ENCODE results near the gene DNAJC27.

DNAJC27 gene

DNA sequence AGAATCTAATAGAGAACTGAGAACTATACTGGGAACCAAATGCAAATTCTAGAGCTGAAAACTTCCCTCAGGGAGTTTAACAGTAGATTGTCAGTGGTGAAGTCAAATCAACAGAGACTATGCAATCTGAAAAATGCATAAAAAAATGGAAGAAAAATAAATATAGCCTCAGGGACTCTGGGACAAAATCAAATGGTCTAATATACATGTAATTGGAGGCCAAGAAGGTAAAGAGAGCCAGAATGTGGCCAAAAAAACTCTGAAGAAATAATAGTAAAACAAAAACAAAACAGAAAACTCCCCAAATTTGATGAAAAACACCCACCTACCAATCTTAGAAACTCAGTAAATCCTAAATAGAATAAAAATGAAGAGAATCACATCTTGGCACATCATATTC, 16.5 kb downstream of the DNAJC27 start:
- Histone ChIP-seq H2AFZ (ENCODE audit: low read length) (no peak overlapping the region), H3K4me1 (ENCODE audit: insufficient read depth, low read length, poor library complexity, severe bottlenecking) (peaks cover 20% of the 10 kb centered on the region), H3K79me2 (ENCODE audit: insufficient read depth, low read length) (no peaks in the 10 kb centered on the region), H3K9me3 (ENCODE audit: insufficient read depth, low read depth, low read length) (peaks cover 10% of the 10 kb centered on the region), H3K9ac (ENCODE audit: low read depth, low read length, poor library complexity, severe bottlenecking) (no peak overlapping the region), H3K9me2 (replicated peaks; ENCODE audit: low read depth, low read length) (no peaks in the 10 kb centered on the region), H3K4me3 (ENCODE audit: low read length, poor library complexity, severe bottlenecking) (no peak overlapping the region), H4K20me1 (ENCODE audit: insufficient read depth, low read length, poor library complexity, severe bottlenecking) (no peaks in the 10 kb centered on the region), H3K27me3 (ENCODE audit: insufficient read depth, low read length, poor library complexity, severe bottlenecking) (no peaks in the 10 kb centered on the region), H3F3A (ENCODE audit: low read depth) (no peaks in the 10 kb centered on the region), H3K36me3 (ENCODE audit: insufficient read depth, low read length) (peaks cover 38% of the 10 kb centered on the region), H3K4me2 (ENCODE audit: low read depth, low read length, poor library complexity, severe bottlenecking) (no peak overlapping the region)
- TF ChIP-seq EZH2phosphoT487 (IDR thresholded peaks at IDR 0.05; ENCODE audit: borderline replicate concordance) = no peak
- TF ChIP-seq, protein P1, sequence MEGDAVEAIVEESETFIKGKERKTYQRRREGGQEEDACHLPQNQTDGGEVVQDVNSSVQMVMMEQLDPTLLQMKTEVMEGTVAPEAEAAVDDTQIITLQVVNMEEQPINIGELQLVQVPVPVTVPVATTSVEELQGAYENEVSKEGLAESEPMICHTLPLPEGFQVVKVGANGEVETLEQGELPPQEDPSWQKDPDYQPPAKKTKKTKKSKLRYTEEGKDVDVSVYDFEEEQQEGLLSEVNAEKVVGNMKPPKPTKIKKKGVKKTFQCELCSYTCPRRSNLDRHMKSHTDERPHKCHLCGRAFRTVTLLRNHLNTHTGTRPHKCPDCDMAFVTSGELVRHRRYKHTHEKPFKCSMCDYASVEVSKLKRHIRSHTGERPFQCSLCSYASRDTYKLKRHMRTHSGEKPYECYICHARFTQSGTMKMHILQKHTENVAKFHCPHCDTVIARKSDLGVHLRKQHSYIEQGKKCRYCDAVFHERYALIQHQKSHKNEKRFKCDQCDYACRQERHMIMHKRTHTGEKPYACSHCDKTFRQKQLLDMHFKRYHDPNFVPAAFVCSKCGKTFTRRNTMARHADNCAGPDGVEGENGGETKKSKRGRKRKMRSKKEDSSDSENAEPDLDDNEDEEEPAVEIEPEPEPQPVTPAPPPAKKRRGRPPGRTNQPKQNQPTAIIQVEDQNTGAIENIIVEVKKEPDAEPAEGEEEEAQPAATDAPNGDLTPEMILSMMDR (conservative IDR thresholded peaks at IDR 0.05; ENCODE audit: low read length) = no peak

DNA sequence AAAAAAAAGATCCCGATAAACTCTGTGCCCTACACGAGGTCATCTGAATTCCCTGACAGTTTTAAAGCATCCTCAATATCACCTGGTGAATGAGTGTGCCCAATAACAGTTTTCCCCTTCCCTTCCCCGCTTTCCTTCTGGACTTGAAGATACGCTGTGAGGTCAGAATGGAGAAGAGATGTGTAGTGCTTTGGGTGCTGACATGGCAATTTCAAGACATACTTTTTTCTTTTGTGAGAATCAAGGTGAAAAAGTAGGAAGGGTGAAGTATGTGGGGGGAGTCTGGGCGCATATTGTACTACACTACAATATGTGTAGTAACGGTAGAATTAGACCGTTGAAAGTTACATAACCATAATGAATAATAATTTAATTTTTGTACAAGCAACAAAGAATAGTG, 21.7 kb downstream of the DNAJC27 start:
- Histone ChIP-seq H3K9me3 (ENCODE audit: insufficient read depth, low read depth, low read length) (peaks cover under 1% of the 10 kb centered on the region), H3K79me2 (ENCODE audit: insufficient read depth, low read length) (no peaks in the 10 kb centered on the region), H3K9ac (ENCODE audit: low read depth, low read length, poor library complexity, severe bottlenecking) (no peak overlapping the region), H3K4me3 (ENCODE audit: low read length, poor library complexity, severe bottlenecking) (no peak overlapping the region), H3K27me3 (ENCODE audit: insufficient read depth, low read length, poor library complexity, severe bottlenecking) (no peaks in the 10 kb centered on the region), H3K4me1 (ENCODE audit: insufficient read depth, low read length, poor library complexity, severe bottlenecking) (peaks cover 13% of the 10 kb centered on the region), H2AFZ (ENCODE audit: low read length) (no peak overlapping the region), H3K36me3 (ENCODE audit: insufficient read depth, low read length) (peaks cover 17% of the 10 kb centered on the region), H4K20me1 (ENCODE audit: insufficient read depth, low read length, poor library complexity, severe bottlenecking) (no peaks in the 10 kb centered on the region), H3K4me2 (ENCODE audit: low read depth, low read length, poor library complexity, severe bottlenecking) (no peak overlapping the region), H3K9me2 (replicated peaks; ENCODE audit: low read depth, low read length) (no peaks in the 10 kb centered on the region), H3F3A (ENCODE audit: low read depth) (no peaks in the 10 kb centered on the region)
- TF ChIP-seq, protein P1 (conservative IDR thresholded peaks at IDR 0.05; ENCODE audit: low read length) = no peak
- no peak for TF ChIP-seq EZH2phosphoT487 (IDR thresholded peaks at IDR 0.05; ENCODE audit: borderline replicate concordance)

DNA sequence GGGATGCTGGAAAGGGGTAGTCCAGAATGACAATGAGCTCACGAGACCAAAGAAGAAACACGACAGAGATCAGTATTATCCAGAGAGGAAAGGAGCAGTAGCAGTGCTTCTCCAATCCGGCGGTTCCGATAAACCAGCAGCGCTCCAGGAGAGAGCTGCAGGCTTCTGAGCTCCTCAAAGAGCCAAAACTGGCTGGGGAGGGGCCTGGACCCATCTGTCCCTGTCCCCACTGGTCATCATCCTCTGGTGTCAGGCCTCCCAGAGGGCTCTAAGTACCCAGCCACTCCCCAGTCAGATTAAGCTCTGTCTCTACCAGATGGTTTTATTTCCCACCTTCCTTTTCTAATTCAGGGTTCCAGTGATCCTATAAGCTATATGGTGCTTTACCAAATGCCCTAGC, 23.2 kb downstream of the DNAJC27 start:
- Histone ChIP-seq H4K20me1 (ENCODE audit: insufficient read depth, low read length, poor library complexity, severe bottlenecking) (no peaks in the 10 kb centered on the region), H2AFZ (ENCODE audit: low read length) (no peak overlapping the region), H3K4me1 (ENCODE audit: insufficient read depth, low read length, poor library complexity, severe bottlenecking) (peaks cover 4% of the 10 kb centered on the region), H3F3A (ENCODE audit: low read depth) (no peaks in the 10 kb centered on the region), H3K27me3 (ENCODE audit: insufficient read depth, low read length, poor library complexity, severe bottlenecking) (no peaks in the 10 kb centered on the region), H3K36me3 (ENCODE audit: insufficient read depth, low read length) (peaks cover 13% of the 10 kb centered on the region; the same call in 1 of the 2 replicates), H3K79me2 (ENCODE audit: insufficient read depth, low read length) (no peaks in the 10 kb centered on the region), H3K4me3 (ENCODE audit: low read length, poor library complexity, severe bottlenecking) (no peak overlapping the region), H3K9ac (ENCODE audit: low read depth, low read length, poor library complexity, severe bottlenecking) (no peak overlapping the region), H3K9me3 (ENCODE audit: insufficient read depth, low read depth, low read length) (no peaks in the 10 kb centered on the region), H3K9me2 (replicated peaks; ENCODE audit: low read depth, low read length) (no peaks in the 10 kb centered on the region), H3K4me2 (ENCODE audit: low read depth, low read length, poor library complexity, severe bottlenecking) (no peak overlapping the region)
- no peak for TF ChIP-seq EZH2phosphoT487 (IDR thresholded peaks at IDR 0.05; ENCODE audit: borderline replicate concordance)
- TF ChIP-seq, protein P1 (conservative IDR thresholded peaks at IDR 0.05; ENCODE audit: low read length) = no peak
